GM10847 (cell line): Measurements from ENCODE around the gene SGPP2.

ENCODE experiments used
- POLR2A ChIP-seq: IDR thresholded peaks from 2 replicates; pipeline ENCODE4 v1.6.1; 2011; ENCODE audit not compliant: insufficient read length; ENCODE audit errors: extremely low read depth

Gene SGPP2, protein sequence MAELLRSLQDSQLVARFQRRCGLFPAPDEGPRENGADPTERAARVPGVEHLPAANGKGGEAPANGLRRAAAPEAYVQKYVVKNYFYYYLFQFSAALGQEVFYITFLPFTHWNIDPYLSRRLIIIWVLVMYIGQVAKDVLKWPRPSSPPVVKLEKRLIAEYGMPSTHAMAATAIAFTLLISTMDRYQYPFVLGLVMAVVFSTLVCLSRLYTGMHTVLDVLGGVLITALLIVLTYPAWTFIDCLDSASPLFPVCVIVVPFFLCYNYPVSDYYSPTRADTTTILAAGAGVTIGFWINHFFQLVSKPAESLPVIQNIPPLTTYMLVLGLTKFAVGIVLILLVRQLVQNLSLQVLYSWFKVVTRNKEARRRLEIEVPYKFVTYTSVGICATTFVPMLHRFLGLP

DNA sequence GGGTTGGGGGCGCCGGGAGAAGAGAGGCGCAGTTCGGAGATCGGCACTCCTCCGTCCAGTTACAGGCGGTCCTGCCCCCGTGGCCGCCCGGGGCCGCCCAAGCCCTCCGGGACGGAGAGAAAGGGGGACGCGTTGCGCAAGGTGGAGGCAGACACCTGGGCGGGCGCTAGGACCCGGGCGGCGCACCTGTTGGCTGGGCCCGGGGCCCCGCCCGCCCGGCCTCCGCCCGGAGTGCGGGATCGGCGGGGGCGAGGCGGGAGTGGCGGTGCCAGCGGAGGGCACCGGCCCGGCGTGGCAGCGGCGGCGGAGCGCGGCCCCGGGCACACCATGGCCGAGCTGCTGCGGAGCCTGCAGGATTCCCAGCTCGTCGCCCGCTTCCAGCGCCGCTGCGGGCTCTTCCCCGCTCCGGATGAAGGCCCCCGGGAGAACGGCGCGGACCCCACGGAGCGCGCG is at the start of gene SGPP2:
Gene SGPP2 (plus strand): TSS at position 268 of the 453 bp plus-strand sequence. CDS start 60 bp downstream, at position 328.
- peak; percentile 3 for TF ChIP-seq POLR2A

DNA sequence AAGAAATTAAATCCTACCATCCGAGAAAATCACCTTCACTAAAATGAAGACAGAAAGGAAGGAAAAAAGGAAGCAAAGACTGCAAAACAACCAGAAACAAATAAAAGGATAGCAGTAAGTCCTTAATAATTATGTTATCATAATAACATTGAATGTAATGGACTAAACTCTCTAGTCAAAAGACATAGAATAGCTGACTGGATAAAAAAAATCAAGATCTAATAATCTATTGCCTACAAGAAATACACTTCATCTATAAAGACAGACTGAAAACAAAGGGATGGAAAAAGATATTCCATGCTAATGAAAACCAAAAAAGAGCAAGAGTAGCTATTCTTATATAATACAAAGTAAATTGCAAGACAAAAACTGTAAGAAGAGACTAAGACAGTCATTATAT is 48.5 kb upstream of the SGPP2 start:
- no peak for TF ChIP-seq POLR2A

DNA sequence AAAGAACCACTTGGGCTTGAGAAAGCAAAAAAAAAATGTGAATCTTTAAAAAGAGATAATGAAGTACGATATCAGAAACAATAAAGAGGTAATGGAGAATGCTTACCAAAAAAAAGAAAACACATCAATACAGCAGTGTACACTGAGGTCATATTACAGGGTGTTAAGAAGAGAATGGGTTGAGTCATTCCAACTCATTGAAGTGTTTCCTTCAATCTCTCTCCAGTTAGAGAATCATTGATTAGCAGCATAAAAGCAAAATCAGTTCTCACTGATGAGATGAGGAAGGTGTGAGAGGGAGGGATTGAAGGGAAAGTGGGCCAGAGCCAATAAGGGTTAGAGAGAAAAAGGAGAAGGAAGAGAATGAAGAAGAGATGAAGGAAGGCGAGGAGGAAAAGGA is 43.9 kb upstream of the SGPP2 start:
- TF ChIP-seq POLR2A: no peak

GRCh38 chr2:222381566-222381965 is 42.8 kb upstream of the SGPP2 start:
- TF ChIP-seq POLR2A: no peak

- TF ChIP-seq POLR2A: no peak
These were observed 41.1 kb upstream of the SGPP2 start for GRCh38 chr2:222383255-222383654.

GRCh38 chr2:222391743-222392285 is 32.5 kb upstream of the SGPP2 start:
- TF ChIP-seq POLR2A: no peak

- no peak for TF ChIP-seq POLR2A
These were observed 30.5 kb upstream of the SGPP2 start for GRCh38 chr2:222393733-222394267.

DNA sequence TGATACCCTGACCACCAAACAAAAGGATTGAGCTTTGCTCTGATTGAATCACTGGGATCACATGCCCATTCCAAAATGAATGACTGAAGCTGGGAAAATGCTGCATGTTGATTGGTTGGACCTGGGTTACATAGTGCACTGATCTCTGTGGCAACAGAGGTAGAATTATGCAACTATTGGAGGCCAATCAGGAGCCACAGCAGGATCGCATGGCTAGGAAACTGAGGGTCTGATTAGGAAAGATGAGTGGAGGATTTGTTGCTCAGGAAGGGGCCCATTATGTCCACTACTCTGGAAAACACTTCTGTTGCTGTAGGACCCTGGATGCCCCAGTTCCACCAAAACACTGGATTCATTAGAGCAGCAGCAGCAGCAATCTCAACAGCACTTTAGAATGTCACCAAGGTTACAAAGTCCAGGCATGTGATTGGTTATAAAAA is 25.9 kb upstream of the SGPP2 start:
- TF ChIP-seq POLR2A: no peak

DNA sequence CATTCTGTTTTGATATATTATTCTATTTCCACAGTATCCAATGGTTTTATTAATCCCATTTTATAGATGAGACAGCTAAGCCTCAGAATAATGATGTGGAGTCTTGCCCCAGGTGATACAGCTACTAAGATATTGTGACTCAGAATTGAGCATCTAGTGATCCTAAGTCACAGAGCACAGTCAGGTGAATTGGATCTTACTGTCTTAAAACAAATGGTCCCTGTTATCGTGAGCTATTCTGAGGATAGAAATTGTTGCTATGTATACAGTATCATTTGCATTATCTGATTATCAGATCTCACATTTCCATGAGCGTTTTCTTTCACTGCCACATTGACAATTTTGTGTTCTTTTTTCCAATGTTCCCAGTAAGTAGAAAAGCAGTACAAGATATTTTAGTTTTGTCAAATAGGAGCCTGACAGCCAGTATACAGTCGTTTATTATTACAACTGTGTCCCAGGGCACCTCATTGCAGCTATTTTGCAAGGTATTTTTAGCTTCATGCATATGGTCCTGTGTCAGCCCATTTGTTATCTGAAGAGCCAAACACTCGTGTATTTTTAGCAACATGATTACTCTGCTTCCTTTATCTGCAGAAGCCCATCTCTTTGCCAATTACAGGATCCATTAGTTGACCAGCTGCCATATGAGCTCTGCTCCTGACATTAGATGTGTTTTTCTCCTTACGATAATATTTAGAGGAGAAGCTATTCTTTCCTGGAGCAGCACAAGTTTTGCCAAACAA is 25.1 kb upstream of the SGPP2 start:
- no peak for TF ChIP-seq POLR2A

DNA sequence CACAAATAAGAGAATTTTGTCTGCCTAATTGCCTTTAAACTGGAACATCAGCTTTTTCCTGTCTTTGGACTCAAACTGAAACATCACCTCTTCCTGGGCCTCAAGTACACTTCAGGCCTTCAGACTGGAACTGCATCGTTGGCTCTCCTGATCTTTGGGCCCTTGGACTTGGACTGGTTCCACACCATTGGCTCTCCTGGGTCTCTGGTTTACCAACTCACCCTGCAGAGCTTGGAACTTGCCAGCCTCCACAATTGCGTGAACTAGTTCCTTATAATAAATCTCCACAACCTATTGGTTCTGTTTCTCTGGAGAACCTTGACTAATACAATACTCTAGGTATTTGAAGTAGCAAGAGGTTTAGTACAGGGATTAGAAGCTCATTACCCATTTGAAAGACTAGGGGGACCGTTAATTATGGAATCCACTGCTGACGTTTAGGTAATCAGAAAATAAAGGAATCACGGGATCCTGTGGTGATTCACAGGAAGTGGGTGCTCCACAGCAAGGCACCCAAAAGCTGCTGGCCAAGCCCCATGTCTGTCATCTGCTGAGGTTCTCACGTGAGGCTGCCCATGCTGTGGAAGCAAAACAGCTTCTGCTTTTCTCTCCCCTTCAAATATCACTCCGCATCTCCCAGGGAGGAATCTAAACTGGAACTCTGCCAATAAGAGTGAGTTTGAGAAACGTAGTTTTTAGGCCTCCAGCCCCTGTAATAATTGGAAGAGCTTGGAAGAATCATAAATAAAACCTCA is 20.0 kb upstream of the SGPP2 start:
- no peak for TF ChIP-seq POLR2A

DNA sequence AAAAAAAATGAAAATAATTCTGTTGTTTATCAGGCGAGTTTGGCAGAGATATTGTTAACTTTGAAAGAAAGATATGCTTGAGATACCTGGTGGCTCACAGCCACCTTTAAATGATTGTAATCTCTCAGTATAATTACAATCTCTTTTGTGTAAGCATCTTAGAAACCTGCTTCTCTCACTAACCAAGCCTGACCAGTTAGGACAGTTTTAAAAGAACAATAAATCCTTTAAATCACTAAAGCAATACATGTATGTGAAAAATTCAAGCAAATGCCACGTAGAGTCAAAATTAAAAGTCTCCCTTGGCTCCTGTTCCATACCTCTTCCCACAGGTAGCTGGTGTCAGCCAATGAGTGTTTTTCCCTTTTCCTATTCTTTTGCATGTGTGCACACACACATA is 15.7 kb upstream of the SGPP2 start:
- TF ChIP-seq POLR2A: no peak

DNA sequence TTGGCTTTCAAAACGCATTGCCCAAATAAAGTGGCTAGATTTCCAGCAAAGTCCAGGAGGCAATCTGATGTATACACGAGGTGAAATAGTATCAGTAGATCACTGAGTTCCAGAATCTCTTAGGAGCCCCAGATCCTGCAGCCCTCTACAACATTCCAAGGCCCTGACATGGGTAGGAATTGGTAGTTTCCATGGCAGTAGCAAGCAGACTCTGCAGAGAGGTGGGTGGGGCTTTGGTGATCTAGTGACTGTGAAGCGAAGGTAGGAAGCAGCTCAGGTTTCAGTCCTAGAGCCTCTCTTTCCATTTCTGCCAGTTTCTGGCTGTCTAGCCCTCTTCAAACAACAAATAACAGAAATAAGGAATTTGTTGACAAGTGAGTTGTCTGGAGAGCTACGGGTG is 13.8 kb upstream of the SGPP2 start:
- no peak for TF ChIP-seq POLR2A

- no peak for TF ChIP-seq POLR2A
These were observed 10.9 kb upstream of the SGPP2 start for GRCh38 chr2:222413295-222413911.

GRCh38 chr2:222418739-222419138 is 5.6 kb upstream of the SGPP2 start:
- TF ChIP-seq POLR2A: no peak
